Kidney tubule cell (primary cell): ENCODE results near the gene PNPLA4.
A peak's percentile ranks its signal among the peaks of the same experiment; 100 is the strongest.

ENCODE experiments used
- DNase-seq: peaks from one replicate; pipeline ENCODE4 v3.0.0-alpha.2; 2018; ENCODE audit warnings: low spot score

The PNPLA4 gene

GRCh38 chrX:7927259-7928167, at the start of gene PNPLA4:
Gene PNPLA4, minus strand, starts transcription at chrX:7927413. Its CDS starts 1,294 bp downstream, at chrX:7926119.
- peak; percentile 94 for DNase-seq

GRCh38 chrX:7972586-7972985, 45.4 kb upstream of the PNPLA4 start:
- DNase-seq = peak; percentile 30

GRCh38 chrX:7970428-7970827, 43.2 kb upstream of the PNPLA4 start:
- DNase-seq = no peak

GRCh38 chrX:7965436-7965835, 38.2 kb upstream of the PNPLA4 start:
- DNase-seq = no peak

- DNase-seq = no peak
These were observed 33.0 kb upstream of the PNPLA4 start for GRCh38 chrX:7960246-7960645.

GRCh38 chrX:7953446-7953845, 26.2 kb upstream of the PNPLA4 start:
- no peak for DNase-seq

GRCh38 chrX:7950865-7951264, 23.7 kb upstream of the PNPLA4 start:
- DNase-seq = no peak

- no peak for DNase-seq
These were observed 21.3 kb upstream of the PNPLA4 start for GRCh38 chrX:7948483-7948882.

GRCh38 chrX:7946960-7947359, 19.7 kb upstream of the PNPLA4 start:
- DNase-seq = no peak

- peak; percentile 11 for DNase-seq
These were observed 16.5 kb upstream of the PNPLA4 start for GRCh38 chrX:7943600-7944245.

GRCh38 chrX:7941390-7942042, 14.3 kb upstream of the PNPLA4 start:
- DNase-seq = peak; percentile 36

- no peak for DNase-seq
These were observed 6.8 kb upstream of the PNPLA4 start for GRCh38 chrX:7934026-7934425.

GRCh38 chrX:7926914-7927258, 327 bp downstream of the PNPLA4 start:
- DNase-seq = no peak

- DNase-seq = peak; percentile 22
These were observed 712 bp downstream of the PNPLA4 start for GRCh38 chrX:7926501-7926900.

GRCh38 chrX:7925867-7926472, 1.2 kb downstream of the PNPLA4 start:
- DNase-seq = peak; percentile 74

- DNase-seq = no peak
These were observed 5.5 kb downstream of the PNPLA4 start for GRCh38 chrX:7921750-7922149.

GRCh38 chrX:7908821-7909220, 18.4 kb downstream of the PNPLA4 start:
- DNase-seq = no peak

- no peak for DNase-seq
These were observed 22.7 kb downstream of the PNPLA4 start for GRCh38 chrX:7904562-7904961.

GRCh38 chrX:7891928-7892327, 35.3 kb downstream of the PNPLA4 start:
- no peak for DNase-seq

GRCh38 chrX:7889680-7890079, 37.5 kb downstream of the PNPLA4 start:
- peak; percentile 52 for DNase-seq

GRCh38 chrX:7889135-7889534, 38.1 kb downstream of the PNPLA4 start:
- no peak for DNase-seq

- no peak for DNase-seq
These were observed 50.3 kb downstream of the PNPLA4 start for GRCh38 chrX:7876957-7877356.

GRCh38 chrX:7872042-7872441, 55.2 kb downstream of the PNPLA4 start:
- DNase-seq = no peak
